Liver (tissue), 10 donors: ENCODE data around the gene CFAP44. TPM values are rescaled to one million over a fixed set of nuclear protein-coding genes. Genes with fewer than 3 reads are reported as not detected.

Source experiments
- DNase-seq: peaks from one replicate; pipeline ENCODE4 v3.0.0-alpha.2; 2017; ENCODE audit warnings: low spot score
- H3K27ac ChIP-seq, 2 donors: one replicate each; pipeline ENCODE4 v1.7.0; 2013; ENCODE audit warnings: inconsistent platforms in 2 of 2, low read length in 2 of 2, control low read depth in 1 of 2, low read depth in 1 of 2, mild to moderate bottlenecking in 1 of 2
- H3K27me3 ChIP-seq, 4 donors: one replicate each; pipeline versions ENCODE4 v1.6.1 to v1.7.0; 2013; ENCODE audit warnings: low read length in 3 of 4, inconsistent platforms in 1 of 4, mild to moderate bottlenecking in 1 of 4, moderate library complexity in 1 of 4; ENCODE audit not compliant: control insufficient read depth in 4 of 4, insufficient read depth in 4 of 4
- H3K36me3 ChIP-seq, 4 donors: one replicate each; pipeline versions ENCODE4 v1.6.1 to v1.7.0; 2013; ENCODE audit warnings: low read length in 3 of 4, mild to moderate bottlenecking in 3 of 4, low read depth in 1 of 4, moderate library complexity in 1 of 4; ENCODE audit not compliant: control insufficient read depth in 4 of 4, insufficient read depth in 3 of 4
- H3K4me1 ChIP-seq, 4 donors: one replicate each; pipeline versions ENCODE4 v1.6.1 to v1.7.0; 2013; ENCODE audit warnings: low read length in 3 of 4, mild to moderate bottlenecking in 3 of 4, moderate library complexity in 1 of 4; ENCODE audit not compliant: control insufficient read depth in 4 of 4, insufficient read depth in 4 of 4
- H3K4me3 ChIP-seq, 3 donors: one replicate each; pipeline versions ENCODE4 v1.6.1 to v1.7.0; 2013; ENCODE audit warnings: low read length in 3 of 3, control low read depth in 1 of 3, low read depth in 1 of 3, mild to moderate bottlenecking in 1 of 3
- H3K9ac ChIP-seq, 2 donors: one replicate each; pipeline ENCODE4 v1.7.0; 2013; ENCODE audit warnings: low read length in 2 of 2, mild to moderate bottlenecking in 2 of 2, moderate library complexity in 2 of 2, control low read depth in 1 of 2, low read depth in 1 of 2
- H3K9me3 ChIP-seq, 4 donors: one replicate each; pipeline versions ENCODE4 v1.6.1 to v1.7.0; 2013; ENCODE audit warnings: low read length in 3 of 4; ENCODE audit not compliant: control insufficient read depth in 4 of 4
- FOXA2 ChIP-seq: IDR thresholded peaks from 2 replicates; pipeline ENCODE4 v1.6.1; 2016; ENCODE audit warnings: antibody characterized with exemption
- GABPA ChIP-seq, 2 donors: IDR thresholded peaks in 1 of 2; conservative IDR thresholded peaks in 1 of 2; 2 replicates each; pipeline ENCODE4 v1.6.1; 2016; ENCODE audit warnings: antibody characterized with exemption in 2 of 2, mild to moderate bottlenecking in 1 of 2, moderate library complexity in 1 of 2
- HNF4G ChIP-seq: IDR thresholded peaks from 2 replicates; pipeline ENCODE4 v1.6.1; 2016; ENCODE audit warnings: antibody characterized with exemption
- RAD21 ChIP-seq, 2 donors: IDR thresholded peaks; 2 replicates each; pipeline ENCODE4 v1.6.1; 2016; ENCODE audit warnings: antibody characterized with exemption in 2 of 2, mild to moderate bottlenecking in 2 of 2
- RXRA ChIP-seq, 2 donors: IDR thresholded peaks; 2 replicates each; pipeline ENCODE4 v1.6.1; 2017 to 2018; ENCODE audit warnings: antibody characterized with exemption in 2 of 2, mild to moderate bottlenecking in 1 of 2
- TAF1 ChIP-seq: conservative IDR thresholded peaks from 2 replicates; pipeline ENCODE4 v1.6.1; 2016; ENCODE audit warnings: antibody characterized with exemption, mild to moderate bottlenecking
- WGBS: extraction: QIAGEN DNeasy Blood & Tissue Kit; methylation state at CpG from one replicate; pipeline ENCODE4 v1.1.7; 2013; 5-methylcytosine and 5-hydroxymethylcytosine counted together
- polyA plus RNA-seq, 2 donors: library from polyadenylated mRNA; stranded (reverse) in 1 of 2; unstranded in 1 of 2; fragments of 200-250 nt in 1 of 2; fragments of >200 nt in 1 of 2; fragmentation: Nextera tagmentation in 1 of 2; extraction: Ambion mirVana in 1 of 2; gene quantifications; one replicate each; pipeline versions ENCODE4 v1.2.1 to v1.2.3, GENCODE V29; 2013 to 2015
- small RNA-seq: library from RNA; depleted of rRNA; stranded (forward); fragments of <200 nt; gene quantifications from one replicate; pipeline ENCODE3, GENCODE V24; 2014
- total RNA-seq, 2 donors: library from RNA; depleted of rRNA; stranded (reverse); fragments of >200 nt; gene quantifications; one replicate each; pipeline ENCODE4 v1.2.3, GENCODE V29; 2014
- TF ChIP-seq, protein P1 (sequence below): IDR thresholded peaks from 2 replicates; pipeline ENCODE4 v1.6.1; 2016; ENCODE audit warnings: antibody characterized with exemption
- TF ChIP-seq, protein P2 (sequence below): IDR thresholded peaks from 2 replicates; pipeline ENCODE4 v1.6.1; 2016; ENCODE audit warnings: antibody characterized with exemption
- TF ChIP-seq, protein P3 (sequence below): IDR thresholded peaks from 2 replicates; pipeline ENCODE4 v1.6.1; 2016; ENCODE audit warnings: antibody characterized with exemption, mild to moderate bottlenecking
- TF ChIP-seq, protein P4 (sequence below): IDR thresholded peaks from 2 replicates; pipeline ENCODE4 v1.6.1; 2016; ENCODE audit warnings: antibody characterized with exemption
- donor health status: healthy.
- donor health status: healthy.
- donor health status: healthy.
- donor health status: healthy.
- donor health status: healthy.

Gene CFAP44
- total and polyA plus RNA-seq, 4 donors, result 0.56 to 7.6 (median 1.1) TPM

DNA sequence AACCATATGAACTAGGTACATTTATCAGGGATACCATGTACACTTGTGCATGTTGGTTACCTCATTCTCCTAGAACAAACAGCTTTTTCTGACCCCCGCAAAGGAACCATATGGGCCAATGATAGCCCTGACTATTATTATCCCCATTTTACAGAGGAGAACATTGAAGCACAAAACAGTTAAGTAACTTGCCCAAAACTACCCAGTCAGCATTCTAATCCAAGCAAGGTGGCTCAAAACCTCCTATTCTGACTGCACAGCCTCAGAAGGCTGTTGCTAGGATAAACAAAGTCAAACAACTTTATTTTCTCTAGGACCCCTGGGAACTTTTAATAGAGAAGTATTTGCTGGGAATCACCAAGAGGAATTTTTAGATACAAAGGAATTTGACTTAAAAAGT lies 36.7 kb downstream of the CFAP44 start:
- no peak for DNase-seq
- Histone ChIP-seq H3K36me3 (peaks cover 0 to 8% (median 5%) of the 10 kb centered on the region in 4 donors), H3K4me1 (no peaks in the 10 kb centered on the region), H3K4me3 (no peak overlapping the region), H3K9ac (no peak overlapping the region), H3K27ac (no peak overlapping the region), H3K9me3 (no peaks in the 10 kb centered on the region), H3K27me3 (no peaks in the 10 kb centered on the region)
- no peak for TF ChIP-seq RXRA (IDR thresholded peaks at IDR 0.05)
- TF ChIP-seq, protein P1, sequence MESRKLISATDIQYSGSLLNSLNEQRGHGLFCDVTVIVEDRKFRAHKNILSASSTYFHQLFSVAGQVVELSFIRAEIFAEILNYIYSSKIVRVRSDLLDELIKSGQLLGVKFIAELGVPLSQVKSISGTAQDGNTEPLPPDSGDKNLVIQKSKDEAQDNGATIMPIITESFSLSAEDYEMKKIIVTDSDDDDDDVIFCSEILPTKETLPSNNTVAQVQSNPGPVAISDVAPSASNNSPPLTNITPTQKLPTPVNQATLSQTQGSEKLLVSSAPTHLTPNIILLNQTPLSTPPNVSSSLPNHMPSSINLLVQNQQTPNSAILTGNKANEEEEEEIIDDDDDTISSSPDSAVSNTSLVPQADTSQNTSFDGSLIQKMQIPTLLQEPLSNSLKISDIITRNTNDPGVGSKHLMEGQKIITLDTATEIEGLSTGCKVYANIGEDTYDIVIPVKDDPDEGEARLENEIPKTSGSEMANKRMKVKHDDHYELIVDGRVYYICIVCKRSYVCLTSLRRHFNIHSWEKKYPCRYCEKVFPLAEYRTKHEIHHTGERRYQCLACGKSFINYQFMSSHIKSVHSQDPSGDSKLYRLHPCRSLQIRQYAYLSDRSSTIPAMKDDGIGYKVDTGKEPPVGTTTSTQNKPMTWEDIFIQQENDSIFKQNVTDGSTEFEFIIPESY, result no peak
- TF ChIP-seq, protein P2, sequence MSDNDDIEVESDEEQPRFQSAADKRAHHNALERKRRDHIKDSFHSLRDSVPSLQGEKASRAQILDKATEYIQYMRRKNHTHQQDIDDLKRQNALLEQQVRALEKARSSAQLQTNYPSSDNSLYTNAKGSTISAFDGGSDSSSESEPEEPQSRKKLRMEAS, result no peak
- TF ChIP-seq FOXA2, result no peak
- no peak for TF ChIP-seq GABPA (IDR thresholded peaks at IDR 0.05 in 1 of 2, conservative IDR thresholded peaks at IDR 0.05 in 1 of 2)
- no peak for TF ChIP-seq HNF4G
- TF ChIP-seq, protein P3, sequence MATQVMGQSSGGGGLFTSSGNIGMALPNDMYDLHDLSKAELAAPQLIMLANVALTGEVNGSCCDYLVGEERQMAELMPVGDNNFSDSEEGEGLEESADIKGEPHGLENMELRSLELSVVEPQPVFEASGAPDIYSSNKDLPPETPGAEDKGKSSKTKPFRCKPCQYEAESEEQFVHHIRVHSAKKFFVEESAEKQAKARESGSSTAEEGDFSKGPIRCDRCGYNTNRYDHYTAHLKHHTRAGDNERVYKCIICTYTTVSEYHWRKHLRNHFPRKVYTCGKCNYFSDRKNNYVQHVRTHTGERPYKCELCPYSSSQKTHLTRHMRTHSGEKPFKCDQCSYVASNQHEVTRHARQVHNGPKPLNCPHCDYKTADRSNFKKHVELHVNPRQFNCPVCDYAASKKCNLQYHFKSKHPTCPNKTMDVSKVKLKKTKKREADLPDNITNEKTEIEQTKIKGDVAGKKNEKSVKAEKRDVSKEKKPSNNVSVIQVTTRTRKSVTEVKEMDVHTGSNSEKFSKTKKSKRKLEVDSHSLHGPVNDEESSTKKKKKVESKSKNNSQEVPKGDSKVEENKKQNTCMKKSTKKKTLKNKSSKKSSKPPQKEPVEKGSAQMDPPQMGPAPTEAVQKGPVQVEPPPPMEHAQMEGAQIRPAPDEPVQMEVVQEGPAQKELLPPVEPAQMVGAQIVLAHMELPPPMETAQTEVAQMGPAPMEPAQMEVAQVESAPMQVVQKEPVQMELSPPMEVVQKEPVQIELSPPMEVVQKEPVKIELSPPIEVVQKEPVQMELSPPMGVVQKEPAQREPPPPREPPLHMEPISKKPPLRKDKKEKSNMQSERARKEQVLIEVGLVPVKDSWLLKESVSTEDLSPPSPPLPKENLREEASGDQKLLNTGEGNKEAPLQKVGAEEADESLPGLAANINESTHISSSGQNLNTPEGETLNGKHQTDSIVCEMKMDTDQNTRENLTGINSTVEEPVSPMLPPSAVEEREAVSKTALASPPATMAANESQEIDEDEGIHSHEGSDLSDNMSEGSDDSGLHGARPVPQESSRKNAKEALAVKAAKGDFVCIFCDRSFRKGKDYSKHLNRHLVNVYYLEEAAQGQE, result no peak
- TF ChIP-seq, protein P4, sequence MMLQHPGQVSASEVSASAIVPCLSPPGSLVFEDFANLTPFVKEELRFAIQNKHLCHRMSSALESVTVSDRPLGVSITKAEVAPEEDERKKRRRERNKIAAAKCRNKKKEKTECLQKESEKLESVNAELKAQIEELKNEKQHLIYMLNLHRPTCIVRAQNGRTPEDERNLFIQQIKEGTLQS, result no peak
- TF ChIP-seq RAD21 (IDR thresholded peaks at IDR 0.05), result no peak
- TF ChIP-seq TAF1, result no peak
- 97% methylated on average over 1 of the region's 1 CpG for WGBS

Small RNA genes lying within 50 kb of the gene (small RNA-seq; reads per million reads assigned to genes)
- not detected for gene MIR8076

Other genes with a start within 250 kb of the CFAP44 start
- gene BOC, start 229.9 kb downstream of the CFAP44 start, total RNA-seq, result 1 to 10 TPM in 1 of 2 donors, under 1 TPM in 1; 0.65 to 1.5 TPM
- gene BOC, start 229.9 kb downstream of the CFAP44 start, polyA plus RNA-seq, result under 1 TPM in 1 of 2 donors, not detected in 1; 0.31 TPM
- gene SPICE1, start 73.7 kb upstream of the CFAP44 start, total RNA-seq, result 10 to 100 TPM in 1 of 2 donors, 1 to 10 TPM in 1; 4.1 to 16.7 TPM
- gene SPICE1, start 73.7 kb upstream of the CFAP44 start, polyA plus RNA-seq, result 1 to 10 TPM; 1.6 to 3.7 TPM
- 1 to 10 TPM; 1.5 to 2.2 TPM for gene SIDT1, start 91.1 kb upstream of the CFAP44 start, total RNA-seq
- under 1 TPM; 0.08 to 0.10 TPM for gene SIDT1, start 91.1 kb upstream of the CFAP44 start, polyA plus RNA-seq